Stomach (tissue), 9 donors: ENCODE results near the gene C15orf39. TPM values are rescaled to one million over a fixed set of nuclear protein-coding genes. Genes with fewer than 3 reads are reported as not detected.

ENCODE experiments used
- DNase-seq, 2 donors: peaks; one replicate each; pipeline versions ENCODE4 v3.0.0 to v3.0.0-alpha.2; 2013 to 2019
- H3K27ac ChIP-seq, 5 donors: fragments of 200-600 bp in 4 of 5; sonication (generic) in 4 of 5; one replicate each; pipeline ENCODE4 v1.5.1; 2013 to 2019; ENCODE audit warnings: mild to moderate bottlenecking in 1 of 5, moderate library complexity in 1 of 5
- H3K27me3 ChIP-seq, 3 donors: fragments of 200-600 bp; sonication (generic); one replicate each; pipeline ENCODE4 v1.5.1; 2017 to 2019; ENCODE audit warnings: mixed run types in 1 of 3
- H3K36me3 ChIP-seq, 4 donors: fragments of 200-600 bp; sonication (generic); 1 replicate in 3 of 4; 2 replicates in 1 of 4; pipeline ENCODE4 v1.5.1; 2016 to 2019
- H3K4me1 ChIP-seq, 4 donors: fragments of 200-600 bp; sonication (generic); one replicate each; pipeline ENCODE4 v1.5.1; 2016 to 2019
- H3K4me3 ChIP-seq, 4 donors: fragments of 200-600 bp; sonication (generic) in 3 of 4; one replicate each; pipeline ENCODE4 v1.5.1; 2016 to 2019; ENCODE audit warnings: mild to moderate bottlenecking in 1 of 4
- H3K9me3 ChIP-seq, 4 donors: fragments of 200-600 bp; sonication (generic); one replicate each; pipeline ENCODE4 v1.5.1; 2016 to 2019
- CTCF ChIP-seq, 7 experiments: fragments of 450-650 bp in 4 of 7; fragments of 200-600 bp in 3 of 7; sonication (generic) in 3 of 7; IDR thresholded peaks; one replicate each; pipeline ENCODE4 v1.5.1; 2016 to 2019; ENCODE audit warnings: antibody characterized with exemption in 7 of 7, control low read depth in 2 of 7, mild to moderate bottlenecking in 1 of 7
- EP300 ChIP-seq: sonication (generic); formaldehyde crosslinking; IDR thresholded peaks from one replicate; pipeline ENCODE4 v1.6.1; 2017; ENCODE audit warnings: antibody characterized with exemption
- POLR2A ChIP-seq, 4 donors: fragments of 450-650 bp; IDR thresholded peaks; one replicate each; pipeline ENCODE4 v1.6.1; 2016; ENCODE audit warnings: antibody characterized with exemption in 4 of 4, control low read depth in 2 of 4, mild to moderate bottlenecking in 1 of 4, moderate library complexity in 1 of 4
- POLR2AphosphoS5 ChIP-seq, 3 donors: sonication (generic); formaldehyde crosslinking; IDR thresholded peaks; one replicate each; pipeline ENCODE4 v1.6.1; 2016; ENCODE audit warnings: antibody characterized with exemption in 3 of 3
- WGBS, 5 donors: extraction: QIAGEN DNeasy Blood & Tissue Kit in 3 of 5; methylation state at CpG; one replicate each; pipeline versions ENCODE4 v1.1.5 to v1.1.7; 2013 to 2018; 5-methylcytosine and 5-hydroxymethylcytosine counted together
- intact Hi-C: fragments of 100-400 bp; cut with DNase I; formaldehyde crosslinking; loops from one replicate; pipeline ENCODE4 v1.15.1; 2023; ENCODE audit warnings: low total_unique reads
- polyA plus RNA-seq, 3 donors: library from polyadenylated mRNA; stranded (reverse); fragments of 200-250 nt; gene quantifications; one replicate each; pipeline ENCODE4 v1.2.3, GENCODE V29; 2013
- total RNA-seq, 5 donors: library from RNA; depleted of rRNA; stranded (reverse); fragments of >200 nt; gene quantifications; one replicate each; pipeline versions ENCODE4 v1.1.0 to v1.2.3, GENCODE V29; 2014 to 2016
- donor health status: healthy with polysubstance abuse.
- donor health status: Bipolar disorder and iron deficiency.
- donor health status: healthy.

Gene C15orf39
- total and polyA plus RNA-seq, 8 donors, result 3.1 to 29.1 (median 11.1) TPM

GRCh38 chr15:75212200-75212858, 10.6 kb downstream of the C15orf39 start:
- TF ChIP-seq POLR2AphosphoS5 (IDR thresholded peaks at IDR 0.05) (no peak), EP300 (no peak), POLR2A (IDR thresholded peaks at IDR 0.05) (no peak), CTCF (IDR thresholded peaks at IDR 0.05) (no peak)
- Histone ChIP-seq H3K27ac (no peak overlapping the region), H3K4me3 (no peak overlapping the region), H3K27me3 (no peaks in the 10 kb centered on the region), H3K36me3 (peaks cover 57 to 75% (median 72%) of the 10 kb centered on the region in 4 donors), H3K9me3 (no peaks in the 10 kb centered on the region), H3K4me1 (peaks cover 0 to 44% (median 19%) of the 10 kb centered on the region in 4 donors)
- WGBS, 5 donors, result 91 to 94% (median 92%) methylated on average over 4 to 7 of the region's 7 CpGs
- DNase-seq, result no peak
- intact Hi-C loops, result no loop called here

GRCh38 chr15:75213212-75213767, 11.6 kb downstream of the C15orf39 start:
- no peak for DNase-seq
- Histone ChIP-seq H3K27me3 (no peaks in the 10 kb centered on the region), H3K27ac (no peak overlapping the region), H3K4me3 (no peak overlapping the region), H3K36me3 (peaks cover 48 to 65% (median 63%) of the 10 kb centered on the region in 4 donors), H3K4me1 (peaks cover 0 to 34% (median 15%) of the 10 kb centered on the region in 4 donors), H3K9me3 (no peaks in the 10 kb centered on the region)
- 77 to 93% (median 84%) methylated on average over 10 to 12 of the region's 12 CpGs for WGBS, 5 donors
- TF ChIP-seq POLR2A (IDR thresholded peaks at IDR 0.05) (no peak), EP300 (no peak), POLR2AphosphoS5 (IDR thresholded peaks at IDR 0.05) (no peak), CTCF (IDR thresholded peaks at IDR 0.05) (no peak)
- intact Hi-C loops, result no loop called here

GRCh38 chr15:75213768-75214221, 12.1 kb downstream of the C15orf39 start:
- intact Hi-C loops, result no loop called here
- TF ChIP-seq CTCF (IDR thresholded peaks at IDR 0.05) (no peak), POLR2AphosphoS5 (IDR thresholded peaks at IDR 0.05) (no peak), EP300 (no peak), POLR2A (IDR thresholded peaks at IDR 0.05) (no peak)
- 79 to 90% (median 82%) methylated on average over 2 to 9 of the region's 9 CpGs for WGBS, 5 donors
- peaks cover 43 to 60% (median 57%) of the 10 kb centered on the region in 4 donors for H3K36me3 ChIP-seq
- H3K27ac ChIP-seq, result no peak overlapping the region
- peaks cover 0 to 29% (median 13%) of the 10 kb centered on the region in 4 donors for H3K4me1 ChIP-seq
- H3K27me3 ChIP-seq, result no peaks in the 10 kb centered on the region
- H3K9me3 ChIP-seq, result no peaks in the 10 kb centered on the region
- DNase-seq, result no peak
- H3K4me3 ChIP-seq, result no peak overlapping the region

- no peak overlapping the region for H3K27ac ChIP-seq
- H3K9me3 ChIP-seq, result no peaks in the 10 kb centered on the region
- H3K36me3 ChIP-seq, result peaks cover 36 to 53% (median 50%) of the 10 kb centered on the region in 4 donors
- intact Hi-C loops, result no loop called here
- no peak for TF ChIP-seq EP300
- TF ChIP-seq CTCF (IDR thresholded peaks at IDR 0.05), result no peak
- TF ChIP-seq POLR2AphosphoS5 (IDR thresholded peaks at IDR 0.05), result no peak
- TF ChIP-seq POLR2A (IDR thresholded peaks at IDR 0.05), result no peak
- no peaks in the 10 kb centered on the region for H3K27me3 ChIP-seq
- WGBS, 5 donors, result 62 to 72% (median 70%) methylated on average over 11 to 13 of the region's 13 CpGs
- no peak for DNase-seq
- no peak overlapping the region for H3K4me3 ChIP-seq
- peaks cover 0 to 22% (median 12%) of the 10 kb centered on the region in 4 donors for H3K4me1 ChIP-seq
Measured at GRCh38 chr15:75214293-75215096, 12.8 kb downstream of the C15orf39 start.
